ENCODE measurements around the gene TENM4.

Gene TENM4

DNA sequence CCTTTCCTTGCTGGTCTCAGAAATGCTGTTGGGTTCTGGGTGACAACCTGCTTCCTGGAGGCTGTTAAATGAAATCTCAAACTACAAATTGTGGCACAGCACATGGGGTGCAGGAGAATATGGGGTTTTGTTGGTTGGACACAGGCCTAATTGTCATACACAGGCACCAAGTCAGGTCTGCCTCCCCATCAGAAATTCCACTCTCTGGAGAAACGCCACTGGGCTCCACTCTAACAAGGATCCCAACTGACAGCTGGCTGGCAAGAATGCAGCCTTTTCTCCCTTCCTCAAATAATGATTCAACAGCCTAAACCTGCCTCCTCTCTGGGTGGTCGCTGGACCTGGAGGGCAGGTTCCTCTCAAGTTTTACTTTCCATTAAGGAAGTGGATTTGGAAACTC lies 688.3 kb downstream of the TENM4 start:
- WGBS, 2 experiments, result 51 to 74% methylated on average over 2 of the region's 2 CpGs

DNA sequence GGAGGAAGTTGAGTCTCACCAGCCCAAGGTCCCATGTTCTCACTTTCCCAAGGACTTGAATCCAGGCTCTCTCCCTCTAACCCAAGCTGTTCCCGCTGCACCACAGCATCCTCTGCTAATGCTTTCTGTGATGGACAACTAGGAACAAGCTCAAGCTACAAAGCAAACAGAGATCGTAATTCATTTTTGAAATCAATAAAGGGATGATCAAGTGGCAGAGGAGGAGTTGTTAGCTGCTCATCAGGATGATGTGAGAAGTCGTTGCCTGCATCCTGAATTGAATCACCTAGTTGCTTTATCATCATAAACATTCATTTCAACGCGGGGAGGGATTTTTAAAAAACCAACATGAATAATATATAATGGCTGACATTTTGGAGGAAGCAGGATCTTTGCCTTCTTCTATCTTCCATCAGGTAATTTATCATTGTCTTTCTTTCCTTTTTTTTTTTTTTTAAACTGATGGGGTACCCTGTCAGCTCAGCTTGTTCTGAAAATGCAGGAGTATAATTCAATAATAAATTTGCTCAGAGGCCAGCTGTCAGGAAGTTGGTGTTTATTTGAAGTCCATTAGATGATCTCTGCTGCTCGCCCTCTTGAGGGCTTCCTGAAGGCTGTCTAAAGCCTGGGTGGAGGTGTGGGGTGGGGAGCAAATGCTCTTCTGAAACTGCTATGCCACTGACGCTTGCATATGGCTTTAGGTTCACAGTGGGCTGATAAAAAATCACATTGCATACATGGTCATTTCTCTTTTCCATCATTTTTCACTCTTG lies 691.7 kb downstream of the TENM4 start:
- peaks cover 16% of the 10 kb centered on the region for H3K36me3 ChIP-seq (ENCODE audit: control insufficient read depth, insufficient read depth, low read length)
- 89 to 92% methylated on average over 5 of the region's 7 CpGs for WGBS, 2 experiments
- no peaks in the 10 kb centered on the region for H3K9me3 ChIP-seq (ENCODE audit: control insufficient read depth, low read length)
- no peak overlapping the region for H3K4me3 ChIP-seq (ENCODE audit: insufficient read depth, low read depth, low read length)
- peaks cover 3% of the 10 kb centered on the region for H3K4me1 ChIP-seq (ENCODE audit: control insufficient read depth, insufficient read depth, low read length)
- H3K27ac ChIP-seq (ENCODE audit: insufficient read depth, low read depth, low read length, poor library complexity, severe bottlenecking), result no peak overlapping the region
- H3K27me3 ChIP-seq (ENCODE audit: control insufficient read depth, insufficient read depth, low read length, poor library complexity, severe bottlenecking), result no peaks in the 10 kb centered on the region

More for the DNA sequence above, 688.3 kb downstream of the TENM4 start:
- no peak overlapping the region for H3K27ac ChIP-seq (ENCODE audit: insufficient read depth, low read depth, low read length, poor library complexity, severe bottlenecking)
- peaks cover 3% of the 10 kb centered on the region for H3K4me1 ChIP-seq (ENCODE audit: control insufficient read depth, insufficient read depth, low read length)
- no peaks in the 10 kb centered on the region for H3K9me3 ChIP-seq (ENCODE audit: control insufficient read depth, low read length)
- H3K36me3 ChIP-seq (ENCODE audit: control insufficient read depth, insufficient read depth, low read length), result peaks cover 29% of the 10 kb centered on the region
- no peaks in the 10 kb centered on the region for H3K27me3 ChIP-seq (ENCODE audit: control insufficient read depth, insufficient read depth, low read length, poor library complexity, severe bottlenecking)
- no peak overlapping the region for H3K4me3 ChIP-seq (ENCODE audit: insufficient read depth, low read depth, low read length)

DNA sequence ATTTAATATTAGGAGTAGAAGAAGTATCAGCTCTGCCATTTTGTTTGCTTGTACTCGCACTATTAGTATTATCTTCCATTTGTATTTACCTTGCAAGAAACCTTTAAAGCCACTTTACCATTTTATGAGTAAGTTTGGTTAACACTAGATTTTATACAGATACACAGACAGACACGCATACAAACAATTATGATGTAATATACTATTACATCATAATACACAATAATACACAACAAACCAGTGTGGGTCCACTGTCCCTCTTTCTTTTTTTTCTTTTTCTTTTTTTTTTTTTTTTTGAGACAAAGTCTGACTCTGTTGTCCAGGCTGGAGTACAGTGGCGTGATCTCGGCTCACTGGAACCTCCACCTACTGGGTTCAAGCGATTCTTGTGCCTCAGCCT lies 695.9 kb downstream of the TENM4 start:
- H3K36me3 ChIP-seq (ENCODE audit: control insufficient read depth, insufficient read depth, low read length), result peaks cover 18% of the 10 kb centered on the region
- no peaks in the 10 kb centered on the region for H3K27me3 ChIP-seq (ENCODE audit: control insufficient read depth, insufficient read depth, low read length, poor library complexity, severe bottlenecking)
- no peak overlapping the region for H3K4me3 ChIP-seq (ENCODE audit: insufficient read depth, low read depth, low read length)
- no peak overlapping the region for H3K27ac ChIP-seq (ENCODE audit: insufficient read depth, low read depth, low read length, poor library complexity, severe bottlenecking)
- H3K4me1 ChIP-seq (ENCODE audit: control insufficient read depth, insufficient read depth, low read length), result no peaks in the 10 kb centered on the region
- no peaks in the 10 kb centered on the region for H3K9me3 ChIP-seq (ENCODE audit: control insufficient read depth, low read length)
- 95 to 97% methylated on average over 4 of the region's 5 CpGs for WGBS, 2 experiments

DNA sequence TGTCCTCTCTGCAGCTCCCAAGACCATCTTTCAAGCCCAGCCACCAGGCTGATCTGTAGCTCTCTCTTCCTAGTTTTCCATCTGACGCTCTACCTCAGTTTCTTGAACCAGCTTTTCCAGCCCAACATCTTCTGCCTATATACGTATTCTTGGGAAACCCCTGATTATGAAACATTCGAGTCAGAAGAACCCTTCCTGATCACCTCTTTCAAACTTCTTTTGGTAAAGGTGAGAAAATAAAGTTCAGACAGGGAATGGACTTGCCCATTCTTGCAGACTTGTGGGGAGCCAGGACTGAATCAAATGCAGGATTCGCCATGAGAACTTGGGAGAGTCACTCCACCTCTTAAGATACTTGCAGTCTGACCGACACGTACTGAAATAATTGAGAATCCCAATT lies 696.6 kb downstream of the TENM4 start:
- WGBS, 2 experiments, result 95 to 98% methylated on average over 6 of the region's 6 CpGs
- H3K9me3 ChIP-seq (ENCODE audit: control insufficient read depth, low read length), result no peaks in the 10 kb centered on the region
- no peaks in the 10 kb centered on the region for H3K27me3 ChIP-seq (ENCODE audit: control insufficient read depth, insufficient read depth, low read length, poor library complexity, severe bottlenecking)
- H3K4me1 ChIP-seq (ENCODE audit: control insufficient read depth, insufficient read depth, low read length), result no peaks in the 10 kb centered on the region
- no peak overlapping the region for H3K4me3 ChIP-seq (ENCODE audit: insufficient read depth, low read depth, low read length)
- no peak overlapping the region for H3K27ac ChIP-seq (ENCODE audit: insufficient read depth, low read depth, low read length, poor library complexity, severe bottlenecking)
- H3K36me3 ChIP-seq (ENCODE audit: control insufficient read depth, insufficient read depth, low read length), result peaks cover 18% of the 10 kb centered on the region

DNA sequence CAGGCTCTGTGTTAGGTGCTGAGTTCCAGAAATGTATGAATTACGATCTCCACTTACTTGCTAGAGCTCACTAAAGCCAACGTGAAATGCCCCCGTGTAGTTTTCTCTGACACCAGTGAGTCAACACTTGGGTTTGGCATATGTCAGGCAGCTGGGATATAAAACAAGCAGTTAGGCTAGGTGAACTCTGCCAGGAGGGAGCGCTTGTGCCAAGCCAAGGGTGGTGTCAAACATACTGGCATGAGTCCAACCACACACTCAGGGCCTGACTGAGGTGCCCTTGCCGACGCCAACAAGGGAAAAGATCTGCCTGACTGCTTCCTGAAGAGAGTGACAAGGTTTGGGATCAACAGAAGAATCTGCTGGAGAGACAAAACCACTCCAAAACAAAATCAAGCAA lies 698.4 kb downstream of the TENM4 start:
- Histone ChIP-seq H3K36me3 (ENCODE audit: control insufficient read depth, insufficient read depth, low read length) (peaks cover 18% of the 10 kb centered on the region), H3K4me1 (ENCODE audit: control insufficient read depth, insufficient read depth, low read length) (no peaks in the 10 kb centered on the region), H3K27me3 (ENCODE audit: control insufficient read depth, insufficient read depth, low read length, poor library complexity, severe bottlenecking) (no peaks in the 10 kb centered on the region), H3K9me3 (ENCODE audit: control insufficient read depth, low read length) (no peaks in the 10 kb centered on the region), H3K27ac (ENCODE audit: insufficient read depth, low read depth, low read length, poor library complexity, severe bottlenecking) (no peak overlapping the region), H3K4me3 (ENCODE audit: insufficient read depth, low read depth, low read length) (no peak overlapping the region)
- WGBS, 2 experiments, result 95 to 96% methylated on average over 6 of the region's 6 CpGs

DNA sequence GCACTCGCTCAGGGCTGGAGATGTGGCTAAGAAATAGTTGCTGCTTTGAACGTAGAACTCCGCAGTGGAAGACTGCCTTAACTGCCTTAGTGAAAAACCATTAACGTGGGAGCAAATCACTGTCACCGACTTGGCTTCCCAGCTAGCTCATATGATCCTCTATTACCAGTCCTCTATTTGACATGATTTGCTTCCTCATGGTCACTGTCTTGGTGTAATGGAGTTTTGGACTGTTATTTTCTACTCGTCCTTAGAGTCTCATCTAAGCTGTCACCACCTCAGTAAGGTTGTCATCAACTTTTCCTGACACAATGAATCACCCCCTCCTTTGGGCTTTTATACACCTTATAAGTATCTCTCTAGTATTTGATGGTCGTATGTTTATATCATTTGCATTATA lies 699.1 kb downstream of the TENM4 start:
- no peaks in the 10 kb centered on the region for H3K9me3 ChIP-seq (ENCODE audit: control insufficient read depth, low read length)
- no peak overlapping the region for H3K27ac ChIP-seq (ENCODE audit: insufficient read depth, low read depth, low read length, poor library complexity, severe bottlenecking)
- H3K4me3 ChIP-seq (ENCODE audit: insufficient read depth, low read depth, low read length), result no peak overlapping the region
- WGBS, 2 experiments, result 92 to 94% methylated on average over 5 to 6 of the region's 7 CpGs
- H3K27me3 ChIP-seq (ENCODE audit: control insufficient read depth, insufficient read depth, low read length, poor library complexity, severe bottlenecking), result no peaks in the 10 kb centered on the region
- H3K4me1 ChIP-seq (ENCODE audit: control insufficient read depth, insufficient read depth, low read length), result no peaks in the 10 kb centered on the region
- H3K36me3 ChIP-seq (ENCODE audit: control insufficient read depth, insufficient read depth, low read length), result peaks cover 23% of the 10 kb centered on the region

DNA sequence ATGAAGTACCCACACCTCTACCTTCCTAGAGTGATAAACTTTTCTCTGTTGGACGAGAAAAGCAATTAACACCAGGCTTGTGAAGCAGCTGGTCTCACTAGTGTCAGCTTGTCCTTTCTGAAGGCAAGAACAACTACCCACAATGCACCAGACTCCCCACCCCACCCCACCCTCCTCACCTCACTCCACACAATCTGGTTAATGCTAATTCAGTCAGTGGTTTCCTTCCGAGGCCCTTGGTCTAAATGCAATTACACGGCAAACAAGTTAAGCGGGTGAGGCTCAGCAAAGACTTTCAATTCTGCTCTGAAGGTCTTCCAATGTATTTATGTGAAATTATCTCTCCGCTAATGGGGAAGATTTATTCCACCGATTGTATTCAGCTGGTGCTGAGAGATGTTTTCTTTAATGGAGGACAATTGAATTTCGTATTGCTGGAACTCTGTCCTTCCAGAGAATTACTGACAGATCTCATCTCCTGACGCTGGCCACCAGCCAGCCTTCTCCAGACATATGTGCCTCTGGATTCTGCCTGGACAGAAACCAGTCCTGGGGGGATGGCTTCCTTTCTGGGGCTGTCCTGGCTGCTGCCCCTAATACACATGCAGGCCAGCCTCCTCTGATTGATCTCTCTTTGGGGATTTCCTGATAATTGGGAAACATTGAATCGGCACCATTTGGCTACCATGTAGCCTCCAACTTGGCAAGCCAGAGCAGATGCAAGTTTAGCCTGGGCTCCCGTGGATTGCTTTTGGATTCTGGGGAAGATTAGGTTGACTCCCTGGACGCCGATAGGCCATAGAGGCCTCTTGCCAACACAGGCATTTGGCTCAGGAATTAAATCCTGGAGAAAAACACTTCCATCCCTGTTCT lies 700.4 kb downstream of the TENM4 start:
- no peaks in the 10 kb centered on the region for H3K4me1 ChIP-seq (ENCODE audit: control insufficient read depth, insufficient read depth, low read length)
- no peak overlapping the region for H3K4me3 ChIP-seq (ENCODE audit: insufficient read depth, low read depth, low read length)
- H3K36me3 ChIP-seq (ENCODE audit: control insufficient read depth, insufficient read depth, low read length), result peaks cover 22% of the 10 kb centered on the region
- 94 to 95% methylated on average over 12 of the region's 12 CpGs for WGBS, 2 experiments
- H3K27ac ChIP-seq (ENCODE audit: insufficient read depth, low read depth, low read length, poor library complexity, severe bottlenecking), result no peak overlapping the region
- H3K9me3 ChIP-seq (ENCODE audit: control insufficient read depth, low read length), result no peaks in the 10 kb centered on the region
- no peaks in the 10 kb centered on the region for H3K27me3 ChIP-seq (ENCODE audit: control insufficient read depth, insufficient read depth, low read length, poor library complexity, severe bottlenecking)

DNA sequence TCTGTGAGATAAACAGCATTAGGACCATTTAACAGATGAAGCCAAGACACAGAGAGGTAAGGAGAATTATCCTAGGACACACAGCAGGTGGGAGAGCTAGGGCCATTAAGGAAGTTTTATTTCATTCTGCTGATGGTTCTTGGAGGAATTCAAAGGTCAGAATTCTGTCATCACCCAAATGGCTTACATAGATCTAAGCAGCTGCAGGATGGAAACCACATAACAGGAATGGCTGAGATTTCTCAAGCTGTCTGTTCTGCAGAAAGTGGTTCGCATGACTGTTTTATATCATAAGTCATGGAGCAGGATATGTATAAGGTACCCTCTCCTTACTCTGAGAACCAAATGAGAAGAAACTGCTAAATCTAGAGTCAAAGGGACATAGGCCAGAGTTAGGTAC lies 702.9 kb downstream of the TENM4 start:
- no peaks in the 10 kb centered on the region for H3K9me3 ChIP-seq (ENCODE audit: control insufficient read depth, low read length)
- H3K36me3 ChIP-seq (ENCODE audit: control insufficient read depth, insufficient read depth, low read length), result peaks cover 20% of the 10 kb centered on the region
- H3K27ac ChIP-seq (ENCODE audit: insufficient read depth, low read depth, low read length, poor library complexity, severe bottlenecking), result no peak overlapping the region
- H3K27me3 ChIP-seq (ENCODE audit: control insufficient read depth, insufficient read depth, low read length, poor library complexity, severe bottlenecking), result no peaks in the 10 kb centered on the region
- H3K4me1 ChIP-seq (ENCODE audit: control insufficient read depth, insufficient read depth, low read length), result no peaks in the 10 kb centered on the region
- no peak overlapping the region for H3K4me3 ChIP-seq (ENCODE audit: insufficient read depth, low read depth, low read length)
- 92 to 96% methylated on average over 1 of the region's 1 CpG for WGBS, 2 experiments

DNA sequence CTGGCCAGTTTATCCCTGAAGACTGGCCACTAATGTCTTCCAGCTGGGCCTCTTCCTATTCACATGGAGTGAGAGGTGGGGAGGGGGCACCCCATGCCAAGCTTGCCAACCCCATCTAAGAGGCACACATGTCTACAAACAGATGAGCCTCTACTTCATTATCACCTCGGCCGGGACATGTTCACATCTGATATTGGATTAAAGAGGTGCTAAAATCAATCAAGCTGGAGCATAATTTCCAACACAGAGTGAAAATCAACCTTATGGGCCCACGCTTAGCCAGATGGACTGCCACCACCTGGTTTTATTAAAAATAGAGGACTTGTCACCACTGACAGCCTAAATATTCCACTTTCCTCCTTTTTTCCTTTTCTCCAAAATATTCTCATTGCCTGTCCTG lies 703.5 kb downstream of the TENM4 start:
- Histone ChIP-seq H3K27me3 (ENCODE audit: control insufficient read depth, insufficient read depth, low read length, poor library complexity, severe bottlenecking) (no peaks in the 10 kb centered on the region), H3K27ac (ENCODE audit: insufficient read depth, low read depth, low read length, poor library complexity, severe bottlenecking) (no peak overlapping the region), H3K36me3 (ENCODE audit: control insufficient read depth, insufficient read depth, low read length) (peaks cover 26% of the 10 kb centered on the region), H3K9me3 (ENCODE audit: control insufficient read depth, low read length) (no peaks in the 10 kb centered on the region), H3K4me3 (ENCODE audit: insufficient read depth, low read depth, low read length) (no peak overlapping the region), H3K4me1 (ENCODE audit: control insufficient read depth, insufficient read depth, low read length) (no peaks in the 10 kb centered on the region)
- WGBS, 2 experiments, result 93 to 96% methylated on average over 3 of the region's 3 CpGs

DNA sequence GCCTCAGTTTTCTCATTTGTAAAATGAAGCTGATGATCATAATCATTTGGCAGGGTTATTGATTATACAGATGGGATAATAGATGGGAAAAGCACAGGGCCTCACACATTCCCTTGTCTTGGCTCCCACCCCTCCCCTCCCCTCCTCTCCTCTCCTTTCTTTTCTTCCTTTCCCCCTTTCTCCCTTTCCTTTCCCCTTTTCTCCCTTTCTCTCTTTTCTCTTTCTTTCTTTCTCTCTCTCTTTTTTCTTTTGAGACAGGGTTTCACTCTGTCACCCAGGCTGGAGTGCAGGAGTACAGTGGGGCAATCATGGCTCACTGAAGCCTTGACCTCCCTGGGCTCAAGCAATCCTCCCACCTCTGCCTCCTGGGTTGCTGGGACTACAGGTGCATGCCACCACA lies 705.1 kb downstream of the TENM4 start:
- Histone ChIP-seq H3K36me3 (ENCODE audit: control insufficient read depth, insufficient read depth, low read length) (peaks cover 26% of the 10 kb centered on the region), H3K27ac (ENCODE audit: insufficient read depth, low read depth, low read length, poor library complexity, severe bottlenecking) (no peak overlapping the region), H3K9me3 (ENCODE audit: control insufficient read depth, low read length) (no peaks in the 10 kb centered on the region), H3K4me3 (ENCODE audit: insufficient read depth, low read depth, low read length) (no peak overlapping the region), H3K4me1 (ENCODE audit: control insufficient read depth, insufficient read depth, low read length) (no peaks in the 10 kb centered on the region), H3K27me3 (ENCODE audit: control insufficient read depth, insufficient read depth, low read length, poor library complexity, severe bottlenecking) (no peaks in the 10 kb centered on the region)

Data from ectodermal cell (in vitro differentiated cells).